Uterus (tissue), 4 donors: Measurements from ENCODE around the gene CORO6. TPM values are rescaled to one million over a fixed set of nuclear protein-coding genes. Genes with fewer than 3 reads are reported as not detected.

Experiments used
- DNase-seq, 2 donors: peaks; one replicate each; pipeline ENCODE4 v3.0.0-alpha.2; 2019 to 2020
- H3K27ac ChIP-seq, 2 donors: fragments of 200-600 bp; sonication (generic); 1 replicate in 1 of 2; 2 replicates in 1 of 2; pipeline ENCODE4 v1.5.1; 2016 to 2018
- H3K27me3 ChIP-seq, 2 donors: fragments of 200-600 bp; sonication (generic); one replicate each; pipeline ENCODE4 v1.5.1; 2018 to 2019; ENCODE audit warnings: control low read depth in 1 of 2
- H3K36me3 ChIP-seq, 2 donors: fragments of 200-600 bp; sonication (generic); one replicate each; pipeline ENCODE4 v1.5.1; 2019; ENCODE audit warnings: control low read depth in 1 of 2
- H3K4me1 ChIP-seq, 2 donors: fragments of 200-600 bp; sonication (generic); one replicate each; pipeline ENCODE4 v1.5.1; 2018 to 2019; ENCODE audit warnings: control low read depth in 1 of 2
- H3K4me3 ChIP-seq, 2 donors: fragments of 200-600 bp; sonication (generic); 1 replicate in 1 of 2; 2 replicates in 1 of 2; pipeline ENCODE4 v1.5.1; 2018 to 2019; ENCODE audit warnings: mild to moderate bottlenecking in 1 of 2
- H3K9me3 ChIP-seq, 2 donors: fragments of 200-600 bp; sonication (generic); one replicate each; pipeline ENCODE4 v1.5.1; 2019; ENCODE audit warnings: control low read depth in 1 of 2
- CTCF ChIP-seq, 4 experiments: fragments of 200-600 bp in 2 of 4; fragments of 450-650 bp in 2 of 4; sonication (generic) in 2 of 4; IDR thresholded peaks; one replicate each; pipeline ENCODE4 v1.5.1; 2016 to 2019; ENCODE audit warnings: antibody characterized with exemption in 4 of 4, mild to moderate bottlenecking in 2 of 4, moderate library complexity in 1 of 4
- POLR2A ChIP-seq, 2 donors: fragments of 450-650 bp; IDR thresholded peaks; one replicate each; pipeline ENCODE4 v1.6.1; 2016; ENCODE audit warnings: antibody characterized with exemption in 2 of 2, mild to moderate bottlenecking in 1 of 2, moderate library complexity in 1 of 2
- intact Hi-C: fragments of 100-400 bp; cut with DNase I; formaldehyde crosslinking; loops from one replicate; pipeline ENCODE4 v1.15.1; 2023; ENCODE audit warnings: low total_unique reads
- total RNA-seq, 4 donors: library from RNA; depleted of rRNA in 3 of 4; stranded (reverse); fragments of >200 nt in 3 of 4; gene quantifications; one replicate each; pipeline versions ENCODE4 v1.1.0 to v1.2.4, GENCODE V29; 2014 to 2023
- donor health status: DM: yes; HTN: yes; CAD: no.

Gene CORO6
- total RNA-seq, 4 donors from 2014 or later, result 3.8 to 7.8 (median 5.1) TPM

GRCh38 chr17:29664743-29665480 lies 42.2 kb upstream of the CORO6 start:
- Histone ChIP-seq H3K9me3 (no peaks in the 10 kb centered on the region), H3K27ac (no peak overlapping the region), H3K27me3 (no peaks in the 10 kb centered on the region), H3K4me1 (no peaks in the 10 kb centered on the region), H3K4me3 (no peak overlapping the region), H3K36me3 (no peaks in the 10 kb centered on the region)
- intact Hi-C loops, result no loop called here
- DNase-seq, result no peak
- TF ChIP-seq CTCF (IDR thresholded peaks at IDR 0.05), result no peak
- TF ChIP-seq POLR2A (IDR thresholded peaks at IDR 0.05), result no peak

GRCh38 chr17:29663155-29663554 lies 40.4 kb upstream of the CORO6 start:
- no peak overlapping the region for H3K4me3 ChIP-seq
- intact Hi-C loops, result no loop called here
- no peaks in the 10 kb centered on the region for H3K36me3 ChIP-seq
- H3K27ac ChIP-seq, result no peak overlapping the region
- no peak for TF ChIP-seq CTCF (IDR thresholded peaks at IDR 0.05)
- no peak for TF ChIP-seq POLR2A (IDR thresholded peaks at IDR 0.05)
- H3K27me3 ChIP-seq, result no peaks in the 10 kb centered on the region
- H3K9me3 ChIP-seq, result no peaks in the 10 kb centered on the region
- H3K4me1 ChIP-seq, result no peaks in the 10 kb centered on the region
- DNase-seq, result no peak

GRCh38 chr17:29661213-29661612 lies 38.5 kb upstream of the CORO6 start:
- no peaks in the 10 kb centered on the region for H3K27me3 ChIP-seq
- no peak for DNase-seq
- TF ChIP-seq CTCF (IDR thresholded peaks at IDR 0.05) (no peak), POLR2A (IDR thresholded peaks at IDR 0.05) (no peak)
- intact Hi-C loops, result no loop called here
- no peaks in the 10 kb centered on the region for H3K36me3 ChIP-seq
- no peak overlapping the region for H3K27ac ChIP-seq
- H3K4me3 ChIP-seq, result no peak overlapping the region
- no peaks in the 10 kb centered on the region for H3K9me3 ChIP-seq
- H3K4me1 ChIP-seq, result no peaks in the 10 kb centered on the region

- Histone ChIP-seq H3K4me1 (no peaks in the 10 kb centered on the region), H3K9me3 (no peaks in the 10 kb centered on the region), H3K36me3 (no peaks in the 10 kb centered on the region), H3K27me3 (no peaks in the 10 kb centered on the region), H3K27ac (no peak overlapping the region), H3K4me3 (no peak overlapping the region)
- DNase-seq, result no peak
- no peak for TF ChIP-seq POLR2A (IDR thresholded peaks at IDR 0.05)
- TF ChIP-seq CTCF (IDR thresholded peaks at IDR 0.05), result no peak
- intact Hi-C loops, result no loop called here
Observed at GRCh38 chr17:29659155-29659554, 36.4 kb upstream of the CORO6 start.

- H3K4me3 ChIP-seq, result no peak overlapping the region
- no peaks in the 10 kb centered on the region for H3K27me3 ChIP-seq
- H3K27ac ChIP-seq, result no peak overlapping the region
- no peak for DNase-seq
- H3K4me1 ChIP-seq, result no peaks in the 10 kb centered on the region
- no peaks in the 10 kb centered on the region for H3K9me3 ChIP-seq
- no peaks in the 10 kb centered on the region for H3K36me3 ChIP-seq
- intact Hi-C loops, result no loop called here
- TF ChIP-seq CTCF (IDR thresholded peaks at IDR 0.05) (no peak), POLR2A (IDR thresholded peaks at IDR 0.05) (no peak)
Observed at GRCh38 chr17:29655323-29655722, 32.6 kb upstream of the CORO6 start.
